ENCODE results near the gene RPS3. TPM values are rescaled to one million over a fixed set of nuclear protein-coding genes. Genes with fewer than 3 reads are reported as not detected.
"Not testable (repeated sequence)": the region's sequence is repeated elsewhere in the genome, so short reads cannot be mapped to it uniquely, and the experiment has no call there.

The RPS3 gene
- total RNA-seq, 4 donors from 2014 or later: 1,039 to 1,811 (median 1,104) TPM

GRCh38 chr11:75403037-75403436 is 3.7 kb downstream of the RPS3 start:
- Histone ChIP-seq H3K4me1 (peaks cover 8 to 23% of the 10 kb centered on the region in 2 donors), H3K27me3 (no peaks in the 10 kb centered on the region), H3K9me3 (no peaks in the 10 kb centered on the region), H3K4me3 (replicated peaks in 1 of 3) (no peak overlapping the region), H3K36me3 (peaks cover 48 to 53% of the 10 kb centered on the region in 2 donors), H3K27ac (no peak overlapping the region)
- intact Hi-C loops (cut with DNase I): no loop called here
- 72 to 88% methylated on average over 1 of the region's 1 CpG for WGBS, 2 donors
- TF ChIP-seq CTCF (IDR thresholded peaks at IDR 0.05) (no peak), POLR2A (IDR thresholded peaks at IDR 0.05) (no peak)
- DNase-seq: no peak

- DNase-seq: no peak
- intact Hi-C loops (cut with DNase I): no loop called here
- no peak overlapping the region for H3K27ac ChIP-seq
- H3K4me1 ChIP-seq: peaks cover 8 to 22% of the 10 kb centered on the region in 2 donors
- peaks cover 48 to 53% of the 10 kb centered on the region in 2 donors for H3K36me3 ChIP-seq
- no peak overlapping the region for H3K4me3 ChIP-seq (replicated peaks in 1 of 3)
- no peaks in the 10 kb centered on the region for H3K27me3 ChIP-seq
- no peaks in the 10 kb centered on the region for H3K9me3 ChIP-seq
- WGBS, 2 donors: 93% methylated on average over 15 of the region's 15 CpGs
- TF ChIP-seq POLR2A (IDR thresholded peaks at IDR 0.05): no peak
- TF ChIP-seq CTCF (IDR thresholded peaks at IDR 0.05): no peak
These were observed 4.8 kb downstream of the RPS3 start for GRCh38 chr11:75403983-75404658.

- Histone ChIP-seq H3K27me3 (no peaks in the 10 kb centered on the region), H3K27ac (no peak overlapping the region), H3K4me1 (peaks cover 2 to 10% of the 10 kb centered on the region in 2 donors), H3K4me3 (replicated peaks in 1 of 3) (no peak overlapping the region), H3K36me3 (peaks cover 42 to 53% of the 10 kb centered on the region in 2 donors), H3K9me3 (no peaks in the 10 kb centered on the region)
- 48 to 73% methylated on average over 1 of the region's 1 CpG for WGBS, 2 donors
- intact Hi-C loops (cut with DNase I): no loop called here
- no peak for TF ChIP-seq POLR2A (IDR thresholded peaks at IDR 0.05)
- no peak for TF ChIP-seq CTCF (IDR thresholded peaks at IDR 0.05)
- no peak for DNase-seq
These were observed 7.0 kb downstream of the RPS3 start for GRCh38 chr11:75406338-75406777.

GRCh38 chr11:75408957-75409219 is 9.6 kb downstream of the RPS3 start:
- Histone ChIP-seq H3K9me3 (no peaks in the 10 kb centered on the region), H3K27ac (no peak overlapping the region), H3K36me3 (peaks cover 22 to 33% of the 10 kb centered on the region in 2 donors), H3K4me3 (replicated peaks in 1 of 3) (no peak overlapping the region), H3K27me3 (no peaks in the 10 kb centered on the region), H3K4me1 (no peaks in the 10 kb centered on the region)
- TF ChIP-seq CTCF (IDR thresholded peaks at IDR 0.05) (no peak), POLR2A (IDR thresholded peaks at IDR 0.05) (no peak)
- DNase-seq: no peak
- intact Hi-C loops (cut with DNase I): no loop called here
- 91 to 92% methylated on average over 2 of the region's 2 CpGs for whole genome bisulfite sequencing, 2 donors

GRCh38 chr11:75409971-75410370 is 10.7 kb downstream of the RPS3 start:
- H3K27ac ChIP-seq; H3K27me3 ChIP-seq; H3K4me3 ChIP-seq (replicated peaks in 1 of 3); intact Hi-C loops (cut with DNase I); DNase-seq; H3K9me3 ChIP-seq; H3K4me1 ChIP-seq: not testable (repeated sequence)
- WGBS, 2 donors: 100% methylated on average over 6 of the region's 33 CpGs; no CpG with 5 or more reads in 1 of the 2 donors
- peaks cover 11 to 22% of the 10 kb centered on the region in 2 donors for H3K36me3 ChIP-seq

GRCh38 chr11:75413146-75413545 is 13.8 kb downstream of the RPS3 start:
- H3K27me3 ChIP-seq; H3K36me3 ChIP-seq; H3K4me1 ChIP-seq; H3K4me3 ChIP-seq (replicated peaks in 1 of 3); DNase-seq; H3K27ac ChIP-seq; H3K9me3 ChIP-seq; intact Hi-C loops (cut with DNase I): not testable (repeated sequence)
- 93 to 94% methylated on average over 10 of the region's 10 CpGs for WGBS, 2 donors
